GM12801 (cell line): ENCODE results near the gene DNAJA3.

Experiments
- CTCF ChIP-seq: IDR thresholded peaks from one replicate; pipeline ENCODE4 v1.5.1; 2011; ENCODE audit warnings: control low read depth; ENCODE audit not compliant: insufficient read length; ENCODE audit errors: extremely low read depth

The DNAJA3 gene

GRCh38 chr16:4426021-4426684 lies 485 bp downstream of the DNAJA3 start:
- no peak for TF ChIP-seq CTCF

GRCh38 chr16:4426722-4427372 lies 1.2 kb downstream of the DNAJA3 start:
- TF ChIP-seq CTCF: no peak

- TF ChIP-seq CTCF: no peak
These were observed 2.8 kb downstream of the DNAJA3 start for GRCh38 chr16:4428500-4428899.

DNA sequence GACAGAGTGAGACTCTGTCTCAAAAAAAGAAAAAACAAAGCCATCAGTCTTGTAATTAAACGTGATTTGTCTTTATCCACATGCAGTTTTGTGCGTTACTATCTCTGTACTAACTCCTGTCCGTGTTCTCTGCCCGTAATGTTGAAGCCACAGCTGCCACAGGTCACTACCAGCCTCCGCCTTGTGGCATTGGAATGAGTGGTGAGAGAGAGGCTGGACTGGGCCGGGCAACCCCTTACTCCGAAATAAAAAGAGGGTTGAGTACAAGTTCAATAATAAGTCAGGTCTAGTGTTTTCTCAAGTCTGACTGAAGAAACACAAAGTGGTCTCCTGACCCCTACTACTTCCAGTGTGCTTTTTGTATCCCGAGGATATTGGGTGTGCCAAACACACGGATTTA lies 5.4 kb downstream of the DNAJA3 start:
- no peak for TF ChIP-seq CTCF

- no peak for TF ChIP-seq CTCF
These were observed 7.6 kb downstream of the DNAJA3 start for GRCh38 chr16:4433228-4433627.

- TF ChIP-seq CTCF: no peak
These were observed 8.5 kb downstream of the DNAJA3 start for GRCh38 chr16:4433914-4434787.

DNA sequence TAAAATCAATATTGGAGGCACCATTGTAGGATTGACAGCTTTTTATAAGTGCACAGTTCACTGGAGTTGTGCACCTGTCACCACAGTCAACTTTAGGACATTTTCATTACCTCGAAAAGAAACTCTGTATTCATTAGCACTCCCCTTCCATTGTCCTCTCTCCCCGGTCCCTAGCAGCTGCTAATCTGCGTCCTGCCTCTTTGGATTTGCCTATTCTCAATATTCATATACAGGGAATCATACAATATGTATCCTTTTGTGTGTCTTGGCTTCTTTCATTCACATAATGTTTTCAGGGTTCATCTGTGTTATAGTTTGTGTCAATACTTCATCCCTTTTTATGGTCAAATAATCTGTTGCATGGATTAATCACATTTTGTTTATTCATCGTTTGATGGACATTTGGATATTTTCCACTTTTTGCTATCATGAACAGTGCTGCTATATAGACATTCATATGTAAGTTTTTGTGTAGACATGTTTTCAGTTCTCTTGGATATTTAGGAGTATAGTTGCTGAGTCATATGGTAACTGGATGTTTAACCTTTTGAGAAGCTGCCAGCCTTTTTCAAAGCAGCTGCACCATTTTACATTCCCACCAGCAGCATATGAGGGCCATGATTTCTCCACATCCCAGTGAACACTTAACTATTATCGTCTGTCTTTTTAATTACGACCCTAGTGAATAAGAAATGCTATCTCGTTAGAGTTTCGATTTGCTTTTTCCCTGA lies 9.8 kb downstream of the DNAJA3 start:
- no peak for TF ChIP-seq CTCF
